IMR-90 (cell line): ENCODE data around the gene HLA-DOB.

ENCODE experiments used
- BHLHE40 ChIP-seq: fragments of 150-350 bp; IDR thresholded peaks from 2 replicates; pipeline ENCODE4 v1.6.1; 2016; ENCODE audit warnings: mild to moderate bottlenecking, low read depth, low read length
- CTCF ChIP-seq: conservative IDR thresholded peaks from 2 replicates; pipeline ENCODE4 v1.5.1; 2012; ENCODE audit warnings: mild to moderate bottlenecking, low read depth, low read length, improper control_type of control experiment
- POLR2A ChIP-seq: IDR thresholded peaks from 2 replicates; pipeline ENCODE4 v1.6.1; 2012; ENCODE audit warnings: mild to moderate bottlenecking, low read depth, low read length
- RAD21 ChIP-seq: IDR thresholded peaks from 2 replicates; pipeline ENCODE4 v1.6.1; 2012; ENCODE audit warnings: low read length, improper control_type of control experiment
- SMC3 ChIP-seq: fragments of 150-350 bp; IDR thresholded peaks from 2 replicates; pipeline ENCODE4 v1.6.1; 2016; ENCODE audit warnings: low read depth, mild to moderate bottlenecking, antibody characterized with exemption, low read length, moderate library complexity

GRCh38 chr6:32858194-32858593 is 41.4 kb upstream of the HLA-DOB start:
- TF ChIP-seq SMC3 (no peak), CTCF (no peak), RAD21 (no peak), POLR2A (no peak), BHLHE40 (no peak)
